H7 (cell line): ENCODE measurements around the gene NEU4. TPM values are rescaled to one million over a fixed set of nuclear protein-coding genes. Genes with fewer than 3 reads are reported as not detected.
"Not testable (repeated sequence)": the region's sequence is repeated elsewhere in the genome, so short reads cannot be mapped to it uniquely, and the experiment has no call there.

Source experiments
- DNase-seq: peaks from one replicate; pipeline ENCODE4 v3.0.0; 2012
- H3K27me3 ChIP-seq: 2 replicates; pipeline ENCODE4 v1.6.0; 2011; ENCODE audit warnings: mild to moderate bottlenecking, low read length; ENCODE audit not compliant: control insufficient read depth, insufficient read depth
- H3K36me3 ChIP-seq: replicated peaks from 2 replicates; pipeline ENCODE4 v1.5.1; 2011; ENCODE audit warnings: low read length; ENCODE audit not compliant: control insufficient read depth, insufficient read depth
- H3K4me3 ChIP-seq: 2 replicates; pipeline ENCODE4 v1.5.1; 2011; ENCODE audit warnings: low read depth, mild to moderate bottlenecking, control low read depth, low read length, moderate library complexity; ENCODE audit not compliant: insufficient read depth
- total RNA-seq: library from RNA; depleted of rRNA; stranded (reverse); fragments of >200 nt; shearing (Covaris generic); gene quantifications from 2 replicates; pipeline ENCODE4 v1.2.3, GENCODE V29; 2014

Gene NEU4
- total RNA-seq, 1 experiment from 2014 or later, result not detected

DNA sequence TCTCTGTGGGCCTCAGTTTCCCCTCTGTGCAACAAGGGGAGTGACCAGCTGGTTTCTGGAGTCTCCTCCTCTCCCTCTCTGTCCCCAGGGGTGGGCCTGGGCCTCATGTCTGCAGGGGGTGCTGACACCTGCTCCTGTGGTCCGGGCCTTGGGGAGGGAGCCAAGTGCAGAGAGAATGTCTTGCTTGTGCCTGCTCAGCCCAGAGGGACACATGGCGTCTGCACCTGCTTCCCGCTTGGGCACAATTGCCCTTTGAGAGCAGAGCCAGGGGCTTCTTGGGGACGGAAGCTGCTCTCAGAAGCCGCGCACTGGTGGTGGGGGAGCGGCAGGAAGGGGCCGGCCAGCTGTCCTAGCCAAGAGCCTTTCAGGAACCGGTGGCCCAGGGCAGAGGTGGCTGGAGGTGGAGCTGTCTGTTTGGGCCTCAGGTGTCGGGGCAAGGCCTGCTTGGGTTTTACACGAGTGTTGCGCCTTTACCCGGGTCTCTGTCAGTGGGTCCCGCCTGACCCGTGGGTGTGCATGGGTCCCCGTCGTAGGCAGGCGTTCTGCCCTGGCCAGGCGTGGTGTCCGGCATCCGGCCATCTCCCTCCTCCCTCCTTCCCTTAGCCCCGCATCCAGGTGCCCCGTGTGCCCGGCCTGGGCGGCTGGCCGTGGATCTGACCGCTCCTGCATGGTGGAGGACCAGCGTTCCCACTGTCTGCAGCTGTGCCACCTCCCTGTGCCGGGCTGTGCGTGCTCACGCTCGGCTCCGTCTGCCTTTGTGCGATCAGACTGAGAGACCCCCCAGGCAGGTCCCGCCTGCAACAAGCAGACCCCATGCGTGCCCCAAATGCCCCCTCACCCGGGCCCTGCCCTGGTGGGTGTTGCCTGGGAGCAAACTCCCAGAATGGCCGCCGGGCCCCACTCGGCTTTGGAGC lies 4.0 kb downstream of the NEU4 start:
- no peaks in the 10 kb centered on the region for H3K36me3 ChIP-seq
- H3K4me3 ChIP-seq, result no peak overlapping the region
- DNase-seq, result peak; percentile 54
- no peaks in the 10 kb centered on the region for H3K27me3 ChIP-seq

GRCh38 chr2:241813644-241814392 lies 4.8 kb downstream of the NEU4 start:
- DNase-seq, result peak; percentile 40
- H3K36me3 ChIP-seq, result no peaks in the 10 kb centered on the region
- H3K4me3 ChIP-seq, result no peak overlapping the region
- H3K27me3 ChIP-seq, result no peaks in the 10 kb centered on the region

GRCh38 chr2:241814393-241814642 lies 5.3 kb downstream of the NEU4 start:
- Histone ChIP-seq H3K4me3 (no peak overlapping the region), H3K36me3 (no peaks in the 10 kb centered on the region), H3K27me3 (no peaks in the 10 kb centered on the region)
- DNase-seq, result peak; percentile 61

DNA sequence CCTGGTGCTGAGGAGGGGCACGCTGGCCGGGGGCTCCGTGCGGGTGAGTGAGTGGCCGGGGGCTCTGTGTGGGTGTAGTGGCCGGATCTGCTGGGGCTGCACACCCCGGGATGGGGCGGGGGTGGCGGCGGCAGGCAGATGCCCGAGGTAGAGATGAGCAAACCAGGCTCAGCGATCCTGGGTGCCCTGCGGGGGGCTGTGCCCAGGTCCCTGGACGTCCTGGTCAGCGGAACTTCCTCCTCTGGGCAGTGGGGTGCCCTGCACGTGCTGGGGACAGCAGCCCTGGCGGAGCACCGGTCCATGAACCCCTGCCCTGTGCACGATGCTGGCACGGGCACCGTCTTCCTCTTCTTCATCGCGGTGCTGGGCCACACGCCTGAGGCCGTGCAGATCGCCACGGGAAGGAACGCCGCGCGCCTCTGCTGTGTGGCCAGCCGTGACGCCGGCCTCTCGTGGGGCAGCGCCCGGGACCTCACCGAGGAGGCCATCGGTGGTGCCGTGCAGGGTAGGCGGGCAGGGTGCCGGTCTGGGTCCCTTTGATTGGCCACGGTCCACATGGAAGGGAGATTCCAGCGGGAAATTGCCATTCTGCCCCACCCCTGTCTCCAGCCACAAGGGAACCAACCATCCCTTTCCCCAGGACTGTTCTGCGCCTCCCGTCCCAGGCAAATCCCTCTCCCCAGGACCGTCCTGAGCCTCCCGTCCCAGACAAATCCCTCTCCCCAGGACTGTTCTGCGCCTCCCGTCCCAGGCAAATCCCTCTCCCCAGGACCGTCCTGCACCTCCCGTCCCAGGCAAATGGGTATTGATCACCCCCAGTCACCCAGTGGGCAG lies 5.9 kb downstream of the NEU4 start:
- Histone ChIP-seq H3K27me3 (no peaks in the 10 kb centered on the region), H3K4me3 (no peak overlapping the region), H3K36me3 (no peaks in the 10 kb centered on the region)
- DNase-seq, result peak; percentile 71

DNA sequence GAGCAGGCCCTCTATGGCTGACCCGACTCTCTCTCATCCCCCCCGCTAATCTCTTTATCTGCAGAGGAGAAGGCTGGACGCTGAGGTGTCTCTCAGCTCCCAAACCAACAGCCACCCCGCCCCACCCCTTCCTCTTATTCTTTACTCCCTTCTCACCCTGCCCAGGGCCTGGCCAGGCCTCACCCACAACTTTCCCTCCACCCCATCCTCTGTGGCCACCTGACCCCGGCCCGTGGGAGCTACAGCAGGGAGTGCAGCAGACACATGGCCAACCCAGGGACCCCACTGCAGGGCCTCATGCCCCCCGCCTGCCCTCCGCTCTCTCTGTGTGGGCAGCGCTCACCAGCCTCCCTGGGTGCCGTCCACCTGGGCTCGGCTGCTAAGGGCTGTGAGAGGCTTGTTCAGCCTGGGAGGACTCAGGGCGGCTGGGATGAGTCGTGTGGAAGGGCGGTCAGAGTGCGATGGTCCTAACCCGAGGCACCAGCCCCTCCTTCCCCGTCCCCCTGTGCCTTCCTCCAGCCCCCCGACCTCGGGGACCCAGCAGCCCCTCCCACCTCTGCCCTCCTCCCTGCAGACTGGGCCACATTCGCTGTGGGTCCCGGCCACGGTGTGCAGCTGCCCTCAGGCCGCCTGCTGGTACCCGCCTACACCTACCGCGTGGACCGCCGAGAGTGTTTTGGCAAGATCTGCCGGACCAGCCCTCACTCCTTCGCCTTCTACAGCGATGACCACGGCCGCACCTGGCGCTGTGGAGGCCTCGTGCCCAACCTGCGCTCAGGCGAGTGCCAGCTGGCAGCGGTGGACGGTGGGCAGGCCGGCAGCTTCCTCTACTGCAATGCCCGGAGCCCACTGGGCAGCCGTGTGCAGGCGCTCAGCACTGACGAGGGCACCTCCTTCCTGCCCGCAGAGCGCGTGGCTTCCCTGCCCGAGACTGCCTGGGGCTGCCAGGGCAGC lies 6.8 kb downstream of the NEU4 start:
- DNase-seq, result peak; percentile 67

DNA sequence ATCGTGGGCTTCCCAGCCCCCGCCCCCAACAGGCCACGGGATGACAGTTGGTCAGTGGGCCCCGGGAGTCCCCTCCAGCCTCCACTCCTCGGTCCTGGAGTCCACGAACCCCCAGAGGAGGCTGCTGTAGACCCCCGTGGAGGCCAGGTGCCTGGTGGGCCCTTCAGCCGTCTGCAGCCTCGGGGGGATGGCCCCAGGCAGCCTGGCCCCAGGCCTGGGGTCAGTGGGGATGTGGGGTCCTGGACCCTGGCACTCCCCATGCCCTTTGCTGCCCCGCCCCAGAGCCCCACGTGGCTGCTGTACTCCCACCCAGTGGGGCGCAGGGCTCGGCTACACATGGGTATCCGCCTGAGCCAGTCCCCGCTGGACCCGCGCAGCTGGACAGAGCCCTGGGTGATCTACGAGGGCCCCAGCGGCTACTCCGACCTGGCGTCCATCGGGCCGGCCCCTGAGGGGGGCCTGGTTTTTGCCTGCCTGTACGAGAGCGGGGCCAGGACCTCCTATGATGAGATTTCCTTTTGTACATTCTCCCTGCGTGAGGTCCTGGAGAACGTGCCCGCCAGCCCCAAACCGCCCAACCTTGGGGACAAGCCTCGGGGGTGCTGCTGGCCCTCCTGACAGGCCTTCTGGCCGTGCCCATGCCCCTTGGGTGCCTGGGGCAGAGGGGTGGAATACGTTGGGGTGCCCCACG lies 7.6 kb downstream of the NEU4 start:
- Histone ChIP-seq H3K4me3 (no peak overlapping the region), H3K27me3 (no peaks in the 10 kb centered on the region), H3K36me3 (no peaks in the 10 kb centered on the region)
- peak; percentile 58 for DNase-seq

More for the DNA sequence above, 6.8 kb downstream of the NEU4 start:
- Histone ChIP-seq H3K27me3 (no peaks in the 10 kb centered on the region), H3K36me3 (no peaks in the 10 kb centered on the region), H3K4me3 (no peak overlapping the region)

DNA sequence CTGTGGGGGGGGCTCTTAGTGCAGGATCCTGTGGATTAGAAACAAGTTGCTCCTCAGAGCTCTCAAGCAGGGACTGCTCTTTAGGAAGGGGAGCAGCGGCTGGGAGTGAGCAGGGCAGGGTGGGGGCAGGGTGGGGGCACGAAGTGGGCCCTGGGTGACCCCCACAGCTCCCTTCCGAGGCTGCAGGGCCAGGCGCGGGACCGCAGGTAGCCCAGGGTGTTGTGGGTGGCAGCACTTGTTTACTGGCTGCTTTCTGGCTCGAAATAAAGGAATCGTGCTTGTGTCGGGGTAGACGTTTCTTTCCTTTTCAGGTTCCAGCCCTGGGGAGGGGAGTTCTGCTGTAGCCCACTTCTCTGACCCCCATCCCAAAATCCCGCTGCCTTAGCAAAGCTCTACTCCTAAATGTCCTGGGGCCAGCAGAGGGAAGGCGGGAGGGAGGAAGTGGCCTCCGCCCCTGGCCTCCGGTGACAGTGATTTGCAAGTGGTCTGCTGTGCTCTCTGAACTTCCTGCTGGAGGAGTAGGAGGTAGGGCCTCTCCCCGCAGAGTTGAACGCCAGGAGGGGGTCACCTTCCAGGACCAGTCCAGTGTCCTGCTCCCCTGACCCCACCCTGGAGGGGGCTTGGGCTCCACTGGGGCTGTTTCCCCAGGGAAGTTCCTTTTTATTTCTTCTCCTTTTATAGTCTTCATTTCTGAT lies 8.3 kb downstream of the NEU4 start:
- Histone ChIP-seq H3K27me3 (no peaks in the 10 kb centered on the region), H3K36me3 (no peaks in the 10 kb centered on the region), H3K4me3 (no peak overlapping the region)
- peak; percentile 61 for DNase-seq

DNA sequence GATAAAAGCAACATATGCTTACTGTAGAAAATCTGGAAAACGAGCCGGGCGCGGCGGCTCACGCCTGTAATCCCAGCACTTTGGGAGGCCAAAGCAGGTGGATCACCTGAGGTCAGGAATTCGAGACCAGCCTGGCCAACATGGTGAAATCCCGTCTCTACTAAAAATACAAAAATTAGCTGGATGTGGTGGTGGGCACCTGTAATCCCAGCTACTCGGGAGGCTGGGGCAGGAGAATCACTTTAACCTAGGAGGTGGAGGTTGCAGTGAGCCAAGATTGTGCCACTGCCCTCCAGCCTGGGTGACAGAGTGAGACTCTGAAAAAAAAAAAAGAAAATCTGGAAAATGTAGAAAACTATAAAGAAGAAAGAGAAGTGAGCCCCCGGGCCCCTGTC lies 8.8 kb downstream of the NEU4 start:
- not testable (repeated sequence) for H3K36me3 ChIP-seq, H3K27me3 ChIP-seq, DNase-seq, H3K4me3 ChIP-seq

- Histone ChIP-seq H3K4me3 (no peak overlapping the region), H3K27me3 (no peaks in the 10 kb centered on the region), H3K36me3 (no peaks in the 10 kb centered on the region)
- DNase-seq, result peak; percentile 44
Measured at GRCh38 chr2:241818229-241818942, 9.4 kb downstream of the NEU4 start.

GRCh38 chr2:241818943-241819270 lies 9.9 kb downstream of the NEU4 start:
- peak; percentile 34 for DNase-seq
- Histone ChIP-seq H3K4me3 (no peak overlapping the region), H3K27me3 (no peaks in the 10 kb centered on the region), H3K36me3 (no peaks in the 10 kb centered on the region)

GRCh38 chr2:241819947-241820624 lies 11.1 kb downstream of the NEU4 start:
- not testable (repeated sequence) for DNase-seq, H3K4me3 ChIP-seq, H3K36me3 ChIP-seq, H3K27me3 ChIP-seq
